Measurements from ENCODE around the gene CD151. TPM values are rescaled to one million over a fixed set of nuclear protein-coding genes. Genes with fewer than 3 reads are reported as not detected.

The CD151 gene
- total and polyA plus RNA-seq, 2 experiments from 2014 or later: 146 to 290 TPM

GRCh38 chr11:849104-849824 lies 16.5 kb downstream of the CD151 start:
- TF ChIP-seq CTCF (IDR thresholded peaks at IDR 0.05; ENCODE audit: low read depth, low read length): no peak
- H3K4me1 ChIP-seq (ENCODE audit: low read depth): peaks cover 28% of the 10 kb centered on the region
- no peak overlapping the region for H3K27ac ChIP-seq
- H3K27me3 ChIP-seq: no peaks in the 10 kb centered on the region
- peak overlapping the region; percentile 75 for H3K4me3 ChIP-seq
- DNase-seq (ENCODE audit: low read depth in 1 of 2, low spot score in 1 of 2): peak in 1 of 2 donors; percentile 86
- no peaks in the 10 kb centered on the region for H3K36me3 ChIP-seq
- no peaks in the 10 kb centered on the region for H3K9me3 ChIP-seq (ENCODE audit: low read depth)

DNA sequence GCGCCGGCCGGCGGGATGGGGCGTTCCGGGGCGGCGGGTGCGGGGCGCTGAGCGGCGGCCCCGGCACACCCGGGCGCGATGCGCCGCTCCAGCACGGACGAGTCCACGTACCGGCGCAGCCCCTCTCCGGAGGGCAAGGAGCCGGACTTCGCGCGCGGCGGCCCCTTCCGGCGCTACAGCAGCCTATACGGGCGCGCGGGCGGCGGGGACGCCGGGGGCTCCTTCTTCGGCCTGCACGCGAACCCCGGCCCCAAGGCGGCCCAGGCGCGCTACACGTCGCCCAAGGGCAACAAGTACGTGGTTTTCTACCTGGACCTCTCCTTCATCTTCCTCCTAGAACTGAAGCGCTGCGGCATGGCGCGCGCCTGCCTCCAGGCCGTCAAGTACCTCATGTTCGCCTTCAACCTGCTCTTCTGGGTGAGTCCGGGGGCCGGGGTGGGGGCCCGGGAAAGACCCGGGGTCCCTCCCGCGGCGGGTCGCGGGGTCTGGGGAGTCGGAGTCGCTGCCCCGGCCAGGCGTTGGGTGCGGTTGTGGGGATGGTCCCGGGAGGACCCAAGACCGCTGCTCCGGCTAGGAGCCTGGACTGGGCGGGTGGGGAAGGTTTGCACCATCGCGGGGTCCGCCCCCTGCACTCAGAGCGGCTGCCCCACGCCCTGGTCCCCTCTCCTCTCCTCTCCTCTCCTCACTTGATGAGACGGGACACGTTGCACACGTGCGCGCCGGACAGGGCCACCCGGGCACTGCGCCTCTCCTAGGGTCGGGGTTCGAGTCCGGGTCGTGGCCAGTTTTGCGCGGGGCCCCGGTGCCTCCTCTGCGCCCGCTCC lies 17.4 kb downstream of the CD151 start:
- no peaks in the 10 kb centered on the region for H3K9me3 ChIP-seq (ENCODE audit: low read depth)
- DNase-seq (ENCODE audit: low read depth in 1 of 2, low spot score in 1 of 2): peak in 1 of 2 donors; percentile 70
- no peak for TF ChIP-seq CTCF (IDR thresholded peaks at IDR 0.05; ENCODE audit: low read depth, low read length)
- no peaks in the 10 kb centered on the region for H3K27me3 ChIP-seq
- no peak overlapping the region for H3K27ac ChIP-seq
- H3K4me3 ChIP-seq: peak overlapping the region; percentile 75
- no peaks in the 10 kb centered on the region for H3K36me3 ChIP-seq
- H3K4me1 ChIP-seq (ENCODE audit: low read depth): peaks cover 19% of the 10 kb centered on the region

DNA sequence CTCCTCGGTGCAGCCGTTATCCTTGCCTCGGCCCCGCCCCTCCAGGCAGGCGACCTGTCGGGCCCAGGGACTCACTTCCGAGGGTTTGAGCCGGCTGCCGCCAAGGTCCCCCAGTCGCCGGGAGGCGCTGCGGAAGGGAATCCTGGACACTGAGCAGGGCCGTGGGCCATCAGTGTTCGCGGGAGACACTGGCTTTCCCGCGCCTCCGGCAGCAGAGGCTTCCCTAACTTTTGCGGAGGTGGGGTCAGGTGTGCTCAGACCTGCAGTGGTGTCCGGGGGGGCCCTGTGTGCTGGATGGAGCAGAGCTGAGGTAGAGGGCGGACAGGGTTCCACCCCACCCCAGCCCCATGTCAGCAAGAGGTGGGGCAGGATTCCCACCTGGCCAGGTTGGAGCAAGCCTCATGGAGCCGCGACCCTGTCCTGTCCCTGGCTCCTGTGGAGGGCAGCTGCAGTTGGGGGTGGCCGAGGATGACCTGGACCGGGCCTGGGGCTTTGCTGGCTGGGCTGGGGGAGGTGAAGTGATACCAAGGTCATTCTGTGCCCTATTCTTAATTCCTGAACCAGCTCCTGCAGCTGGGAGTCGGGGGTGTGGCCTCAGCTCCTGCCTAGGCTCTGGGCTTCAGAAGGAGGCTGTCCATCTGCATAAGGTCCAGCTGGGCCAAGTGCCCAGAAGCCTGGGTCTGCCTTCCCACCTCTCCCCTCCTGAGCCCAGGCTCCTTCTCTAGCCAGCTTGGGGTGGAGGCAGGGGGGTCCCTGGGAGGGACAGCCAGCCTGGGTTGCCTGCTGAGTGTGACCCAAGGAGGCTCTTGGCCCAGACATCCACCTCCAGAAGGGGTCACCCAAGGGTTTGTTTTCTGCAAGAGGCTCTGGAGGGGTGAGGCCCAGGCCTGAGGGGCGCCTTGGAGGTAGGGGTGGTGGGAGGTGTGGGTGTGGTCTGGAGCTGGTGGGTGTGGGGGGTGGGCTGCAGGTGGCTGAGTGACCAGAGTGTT lies 18.3 kb downstream of the CD151 start:
- Histone ChIP-seq H3K27ac (no peak overlapping the region), H3K36me3 (no peaks in the 10 kb centered on the region), H3K4me3 (peak overlapping the region; percentile 75), H3K4me1 (ENCODE audit: low read depth) (peaks cover 15% of the 10 kb centered on the region), H3K27me3 (no peaks in the 10 kb centered on the region), H3K9me3 (ENCODE audit: low read depth) (no peaks in the 10 kb centered on the region)
- no peak for DNase-seq (ENCODE audit: low read depth in 1 of 2, low spot score in 1 of 2)
- peak; percentile 18 for TF ChIP-seq CTCF (IDR thresholded peaks at IDR 0.05; ENCODE audit: low read depth, low read length)

DNA sequence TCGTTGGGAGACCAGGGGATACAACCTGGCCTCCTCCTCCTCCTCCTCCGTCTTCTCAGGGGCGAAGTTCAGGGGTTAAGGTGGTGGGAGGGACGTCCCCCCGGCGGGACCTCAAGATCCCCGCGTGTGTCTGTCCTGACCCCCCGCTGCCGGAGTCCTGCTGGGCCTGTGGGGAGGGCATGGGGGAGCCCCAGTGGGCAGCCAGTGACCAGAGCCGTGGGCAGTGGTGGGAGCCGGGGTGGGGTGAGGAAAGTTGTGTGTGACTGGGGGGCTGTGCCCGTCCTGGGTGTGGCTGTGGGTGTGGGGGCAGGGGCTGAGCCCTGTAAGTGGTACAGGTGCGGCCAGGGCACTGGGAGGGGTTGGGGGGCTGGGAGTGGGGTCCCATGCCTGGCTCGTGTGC lies 20.0 kb downstream of the CD151 start:
- Histone ChIP-seq H3K4me3 (no peak overlapping the region), H3K36me3 (no peaks in the 10 kb centered on the region), H3K9me3 (ENCODE audit: low read depth) (no peaks in the 10 kb centered on the region), H3K27me3 (no peaks in the 10 kb centered on the region), H3K27ac (no peak overlapping the region), H3K4me1 (ENCODE audit: low read depth) (peaks cover 15% of the 10 kb centered on the region)
- TF ChIP-seq CTCF (IDR thresholded peaks at IDR 0.05; ENCODE audit: low read depth, low read length): no peak
- no peak for DNase-seq (ENCODE audit: low read depth in 1 of 2, low spot score in 1 of 2)
